Measurements from ENCODE around the gene EPHA6. TPM values are rescaled to one million over a fixed set of nuclear protein-coding genes. Genes with fewer than 3 reads are reported as not detected.

Gene EPHA6
- total RNA-seq (2014; rRNA removed; shearing (Covaris generic)) = 0.10 and 0.79 TPM in 2 replicates
- 0.38 and 0.55 TPM in 2 replicates for polyA plus RNA-seq (2015; cell fraction: cytosol; rRNA removed)
- 0.25 and 0.70 TPM in 2 replicates for polyA plus RNA-seq (2015; cell fraction: nucleus; rRNA removed)

GRCh38 chr3:96813820-96814650 lies at the start of gene EPHA6:
TSS of gene EPHA6 (plus strand) at chr3:96814594.
- peak; percentile 61 for DNase-seq (ENCODE audit: low read depth)

- DNase-seq (ENCODE audit: low read depth) = no peak
Observed at GRCh38 chr3:96776818-96777217, 37.6 kb upstream of the EPHA6 start.

- DNase-seq (ENCODE audit: low read depth) = no peak
Observed at GRCh38 chr3:96779810-96780209, 34.6 kb upstream of the EPHA6 start.

GRCh38 chr3:96796101-96796500 lies 18.3 kb upstream of the EPHA6 start:
- no peak for DNase-seq (ENCODE audit: low read depth)

GRCh38 chr3:96803870-96804269 lies 10.5 kb upstream of the EPHA6 start:
- DNase-seq (ENCODE audit: low read depth) = peak; percentile 31

GRCh38 chr3:96806341-96806740 lies 8.1 kb upstream of the EPHA6 start:
- DNase-seq (ENCODE audit: low read depth) = no peak

GRCh38 chr3:96813134-96813819 lies 1.1 kb upstream of the EPHA6 start:
- peak; percentile 85 for DNase-seq (ENCODE audit: low read depth)

GRCh38 chr3:96814651-96815567 lies 515 bp downstream of the EPHA6 start:
- no peak for DNase-seq (ENCODE audit: low read depth)

- DNase-seq (ENCODE audit: low read depth) = no peak
Observed at GRCh38 chr3:96831175-96831574, 16.8 kb downstream of the EPHA6 start.

GRCh38 chr3:96833301-96833700 lies 18.9 kb downstream of the EPHA6 start:
- no peak for DNase-seq (ENCODE audit: low read depth)

GRCh38 chr3:96836153-96836915 lies 21.9 kb downstream of the EPHA6 start:
- DNase-seq (ENCODE audit: low read depth) = no peak

GRCh38 chr3:96843505-96844203 lies 29.3 kb downstream of the EPHA6 start:
- DNase-seq (ENCODE audit: low read depth) = no peak

GRCh38 chr3:96844204-96844514 lies 29.8 kb downstream of the EPHA6 start:
- DNase-seq (ENCODE audit: low read depth) = no peak

- no peak for DNase-seq (ENCODE audit: low read depth)
Observed at GRCh38 chr3:96852849-96853248, 38.5 kb downstream of the EPHA6 start.

GRCh38 chr3:96860882-96861281 lies 46.5 kb downstream of the EPHA6 start:
- DNase-seq (ENCODE audit: low read depth) = no peak

GRCh38 chr3:96863129-96863740 lies 48.8 kb downstream of the EPHA6 start:
- peak; percentile 37 for DNase-seq (ENCODE audit: low read depth)

- DNase-seq (ENCODE audit: low read depth) = no peak
Observed at GRCh38 chr3:96865605-96866004, 51.2 kb downstream of the EPHA6 start.

- no peak for DNase-seq (ENCODE audit: low read depth)
Observed at GRCh38 chr3:96869316-96869715, 54.9 kb downstream of the EPHA6 start.

- DNase-seq (ENCODE audit: low read depth) = no peak
Observed at GRCh38 chr3:96877510-96877909, 63.1 kb downstream of the EPHA6 start.

GRCh38 chr3:96900031-96900430 lies 85.6 kb downstream of the EPHA6 start:
- no peak for DNase-seq (ENCODE audit: low read depth)

All from HT1080 (cell line).